Stimulated activated CD4-positive, alpha-beta T cell treated with anti-CD3 and anti-CD28 coated beads, Interleukin-4, amount 100 ng/mL, for 1 hour (primary cell): ENCODE measurements around the gene PDIK1L.

ENCODE experiments used
- DNase-seq: peaks from one replicate; pipeline ENCODE4 v3.0.0-alpha.2; 2020

PDIK1L gene

DNA sequence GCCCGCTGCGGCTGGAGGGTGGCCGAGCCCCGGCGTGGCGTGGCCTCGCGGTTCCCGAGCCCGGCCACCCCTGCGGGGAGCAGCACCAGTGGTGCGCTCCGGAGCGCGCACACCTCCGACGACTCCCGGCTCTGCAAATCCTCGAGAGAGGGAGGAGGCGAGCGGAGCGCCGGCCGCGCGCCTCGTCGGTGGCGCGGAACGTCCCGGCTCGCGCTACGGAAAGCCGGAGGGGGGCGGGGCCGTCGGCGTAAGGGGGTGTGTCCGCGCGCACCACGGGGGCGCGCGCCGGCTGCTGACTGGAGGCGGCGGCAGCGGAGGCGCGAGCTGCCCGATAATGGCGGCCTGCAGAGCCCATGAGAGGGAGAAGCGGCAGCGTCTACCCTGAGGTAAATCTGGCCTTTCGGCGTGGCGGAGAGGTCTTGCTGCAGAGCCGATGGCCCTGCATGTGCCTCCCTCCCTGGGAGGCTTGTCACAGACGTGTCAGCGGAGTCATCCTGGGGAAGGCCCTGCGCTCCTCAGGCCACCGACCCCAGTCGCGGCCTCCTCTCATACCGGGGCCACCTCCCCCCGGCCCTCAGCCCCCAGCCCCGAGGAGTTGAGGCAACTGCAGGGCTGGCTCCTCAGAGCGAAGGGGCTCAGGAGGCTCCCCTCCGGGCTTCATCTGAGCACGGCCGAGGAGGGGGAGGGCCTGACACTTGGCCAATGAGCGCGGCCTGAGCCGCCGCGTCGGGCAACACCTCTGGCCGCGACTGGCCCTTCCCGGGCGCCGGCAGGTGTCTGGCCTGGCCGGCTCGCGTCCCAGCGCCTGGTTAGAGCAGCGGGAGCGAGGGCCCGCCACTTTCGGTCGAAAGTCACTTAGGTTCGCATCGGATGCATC lies at the start of gene PDIK1L:
PDIK1L (plus strand) TSS at position 295 of the 877 bp plus-strand sequence. CDS start 2,485 bp downstream, outside the sequence.
- peak; percentile 95 for DNase-seq

DNA sequence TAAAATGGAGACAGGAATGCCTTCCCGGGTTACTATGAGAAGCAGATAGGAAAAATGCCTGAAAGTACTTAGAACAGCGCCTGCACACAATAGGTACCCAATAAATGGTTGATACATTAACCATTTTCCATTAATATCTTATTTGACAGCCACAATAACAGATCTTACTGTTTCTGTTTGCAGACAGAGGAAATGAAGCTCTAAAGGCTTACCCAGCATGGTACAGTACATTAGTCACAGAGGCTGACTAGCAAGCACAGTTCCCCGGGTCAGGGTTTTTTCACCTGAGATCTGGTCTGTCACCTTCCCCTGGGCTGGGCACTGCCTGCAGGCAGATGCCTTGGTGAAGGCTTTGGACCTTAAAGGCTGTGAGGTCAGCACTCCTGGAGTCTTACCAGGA lies 47.1 kb upstream of the PDIK1L start:
- DNase-seq: no peak

- DNase-seq: no peak
These were observed 45.5 kb upstream of the PDIK1L start for GRCh38 chr1:26066160-26066559.

DNA sequence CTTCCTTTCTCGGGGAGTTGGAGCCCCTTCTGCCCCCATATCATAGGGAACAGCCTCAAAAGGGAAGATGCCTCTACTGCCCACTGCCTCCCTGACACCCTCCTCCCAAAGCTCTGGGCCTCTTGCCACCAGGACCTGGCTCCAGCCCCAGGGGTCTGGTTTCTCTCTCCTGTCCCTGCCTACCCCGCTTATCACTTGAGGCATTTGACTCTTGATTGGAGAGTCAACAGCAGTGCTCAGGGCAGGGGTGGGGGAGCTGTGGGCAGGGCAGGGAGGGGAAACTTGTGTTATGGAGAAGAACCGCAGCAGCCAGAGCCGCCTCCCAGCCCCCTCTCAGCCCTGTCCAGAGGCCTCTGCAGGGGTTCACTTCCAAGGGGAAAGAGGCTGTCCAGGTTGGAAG lies 44.8 kb upstream of the PDIK1L start:
- DNase-seq: no peak

GRCh38 chr1:26067432-26067911 lies 44.2 kb upstream of the PDIK1L start, which contains the start of gene TRIM63:
Gene TRIM63 (minus strand): TSS chr1:26067630. CDS start chr1:26067494, 136 bp downstream.
- DNase-seq: no peak

- no peak for DNase-seq
These were observed 41.7 kb upstream of the PDIK1L start for GRCh38 chr1:26069941-26070295.

DNA sequence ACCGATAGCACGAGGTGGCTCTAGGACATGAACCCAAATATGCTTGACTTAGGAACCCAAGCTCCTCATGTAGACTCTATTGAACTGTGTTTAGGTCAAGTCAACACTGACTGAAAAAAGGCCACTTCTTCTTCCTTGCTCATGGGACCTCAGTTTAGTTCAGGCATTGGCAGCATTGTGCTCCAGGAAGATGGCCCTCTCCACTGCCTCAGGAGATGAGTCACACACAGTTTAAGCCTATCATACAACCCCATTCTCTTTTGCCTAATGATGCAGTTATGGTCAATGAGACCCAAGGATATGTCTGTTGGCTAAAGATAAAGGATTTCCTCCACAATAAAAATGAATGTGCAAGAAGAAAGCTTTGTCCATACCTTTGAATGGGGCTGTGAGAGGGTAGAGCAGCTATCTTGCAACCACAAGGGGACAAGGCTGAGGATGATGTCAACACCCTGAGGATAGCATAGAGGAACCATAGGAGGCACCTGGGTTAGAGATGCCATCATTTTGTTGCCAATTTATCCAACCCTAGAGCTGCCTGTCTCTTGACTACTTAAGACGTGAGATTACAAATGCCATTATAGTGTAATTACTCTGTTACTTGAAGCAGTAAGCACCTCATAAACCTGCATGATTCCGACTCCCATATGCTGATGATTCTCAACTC lies 41.2 kb upstream of the PDIK1L start:
- no peak for DNase-seq

- no peak for DNase-seq
These were observed 40.7 kb upstream of the PDIK1L start for GRCh38 chr1:26070963-26071342.

GRCh38 chr1:26072305-26072704 lies 39.3 kb upstream of the PDIK1L start:
- no peak for DNase-seq

DNA sequence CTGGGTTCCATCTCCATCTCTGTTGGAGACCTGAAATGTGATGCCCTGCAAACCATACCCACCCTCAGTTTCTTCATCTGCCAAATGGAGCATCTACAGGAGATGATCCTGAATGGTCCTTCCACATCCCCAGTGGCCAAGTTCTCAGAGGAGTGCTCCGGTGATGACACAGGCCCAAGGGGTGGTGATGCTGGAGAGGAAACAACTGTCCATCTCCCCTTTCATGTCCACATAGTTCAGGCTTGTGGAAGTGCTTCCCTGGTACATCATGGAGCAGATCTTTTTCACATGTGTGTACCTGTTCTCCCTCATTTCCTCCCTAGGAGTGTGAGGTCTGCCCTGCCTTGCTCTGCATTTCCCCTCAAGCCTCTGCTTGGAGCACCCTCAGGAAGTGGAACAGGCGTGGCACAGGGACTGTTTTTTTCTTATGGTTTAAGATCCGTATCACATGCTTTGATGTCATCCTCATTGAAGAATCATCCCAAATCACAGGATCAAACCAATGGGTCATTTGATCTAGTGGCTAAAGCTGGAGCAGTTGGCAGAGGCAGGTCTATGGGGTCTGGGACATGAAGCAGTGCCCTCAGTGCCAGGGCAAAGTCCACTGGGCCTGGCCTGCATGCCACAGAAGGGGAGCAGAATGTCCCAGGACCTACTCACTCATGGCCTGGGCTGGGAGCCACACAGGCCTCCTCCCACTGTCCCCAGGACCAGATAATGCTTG lies 36.0 kb upstream of the PDIK1L start:
- no peak for DNase-seq

- DNase-seq: no peak
These were observed 34.1 kb upstream of the PDIK1L start for GRCh38 chr1:26077524-26077923.

- no peak for DNase-seq
These were observed 33.1 kb upstream of the PDIK1L start for GRCh38 chr1:26078286-26079177.

- DNase-seq: no peak
These were observed 32.5 kb upstream of the PDIK1L start for GRCh38 chr1:26079178-26079563.

- no peak for DNase-seq
These were observed 31.4 kb upstream of the PDIK1L start for GRCh38 chr1:26079960-26080814.

GRCh38 chr1:26081267-26082019 lies 30.2 kb upstream of the PDIK1L start:
- no peak for DNase-seq

GRCh38 chr1:26082020-26082350 lies 29.6 kb upstream of the PDIK1L start:
- DNase-seq: no peak

DNA sequence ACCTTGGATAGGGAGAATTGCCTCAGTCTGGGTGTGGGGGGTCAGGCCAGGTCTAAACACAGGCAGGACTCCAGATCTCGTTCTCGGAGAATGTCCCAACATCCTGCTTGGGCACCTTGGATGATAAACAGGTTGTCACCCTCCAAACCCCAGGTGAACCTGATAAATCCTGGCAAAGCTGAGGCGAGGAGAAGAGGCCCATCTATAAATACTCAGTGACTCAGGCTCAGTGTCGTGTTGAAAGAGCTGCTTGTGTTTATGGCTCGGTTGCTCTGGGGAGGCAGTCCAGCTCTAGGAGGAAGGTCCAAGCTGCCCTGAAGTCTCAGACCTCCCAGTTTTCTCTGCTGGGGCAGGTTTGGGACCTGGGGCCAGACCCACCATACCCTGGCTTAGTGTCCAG lies 28.4 kb upstream of the PDIK1L start:
- DNase-seq: no peak

- no peak for DNase-seq
These were observed 27.5 kb upstream of the PDIK1L start for GRCh38 chr1:26084091-26084561.

DNA sequence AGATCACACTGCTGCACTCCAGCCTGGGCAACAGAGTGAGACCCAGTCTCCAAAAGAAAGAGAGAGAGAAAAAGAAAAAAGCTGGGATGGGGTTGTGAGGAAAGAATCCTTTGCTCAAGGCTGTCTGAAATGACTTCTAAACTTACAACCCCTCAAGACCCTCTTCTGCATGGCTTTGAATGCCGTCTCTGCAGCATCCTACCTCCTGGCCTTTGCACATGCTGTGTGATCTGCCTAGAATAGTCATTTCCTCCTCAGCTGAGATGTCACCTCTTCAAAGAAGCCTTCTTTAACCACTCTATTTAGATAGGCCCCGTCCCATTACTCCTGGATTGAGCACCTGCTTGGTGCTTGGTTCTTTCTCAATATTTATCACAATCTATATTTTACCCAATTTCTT lies 26.8 kb upstream of the PDIK1L start:
- no peak for DNase-seq

GRCh38 chr1:26089125-26089524 lies 22.5 kb upstream of the PDIK1L start:
- DNase-seq: no peak

GRCh38 chr1:26090893-26091292 lies 20.7 kb upstream of the PDIK1L start:
- no peak for DNase-seq
